OCI-LY1 (cell line): ENCODE measurements around the gene CELSR1.

Source experiments
- H2AFZ ChIP-seq: fragments of 200-600 bp; sonication (generic), shearing (Covaris generic); 2 replicates; pipeline ENCODE4 v1.6.0; 2014; ENCODE audit warnings: antibody characterized with exemption, mild to moderate bottlenecking, low read length
- H3F3A ChIP-seq: fragments of 200-600 bp; sonication (generic), shearing (Covaris generic); 2 replicates; pipeline ENCODE4 v1.6.0; 2014; ENCODE audit warnings: mild to moderate bottlenecking, antibody characterized with exemption, low read length, moderate library complexity; ENCODE audit not compliant: insufficient read depth
- H3K27ac ChIP-seq: fragments of 200-600 bp; sonication (generic); 2 replicates; pipeline ENCODE4 v1.5.1; 2014; ENCODE audit warnings: low read length, mixed run types, mild to moderate bottlenecking, low read depth; ENCODE audit not compliant: poor library complexity, severe bottlenecking
- H3K27me3 ChIP-seq: fragments of 200-600 bp; sonication (generic); 2 replicates; pipeline ENCODE4 v1.6.0; 2014; ENCODE audit warnings: antibody characterized with exemption, mild to moderate bottlenecking, low read length, moderate library complexity; ENCODE audit not compliant: insufficient read depth
- H3K36me3 ChIP-seq: fragments of 200-600 bp; sonication (generic); 2 replicates; pipeline ENCODE4 v1.6.1; 2014; ENCODE audit warnings: mild to moderate bottlenecking, antibody characterized with exemption, low read length, moderate library complexity, mixed read lengths; ENCODE audit not compliant: insufficient read depth
- H3K4me1 ChIP-seq: fragments of 200-600 bp; sonication (generic); 2 replicates; pipeline ENCODE4 v1.5.1; 2014; ENCODE audit warnings: mild to moderate bottlenecking, low read length, moderate library complexity; ENCODE audit not compliant: insufficient read depth, severe bottlenecking
- H3K4me2 ChIP-seq: fragments of 200-600 bp; sonication (generic), shearing (Covaris generic); 2 replicates; pipeline ENCODE4 v1.6.1; 2014; ENCODE audit warnings: low read length
- H3K4me3 ChIP-seq: fragments of 200-600 bp; sonication (generic); 2 replicates; pipeline ENCODE4 v1.5.1; 2014; ENCODE audit warnings: low read length, low read depth, mild to moderate bottlenecking, mixed read lengths; ENCODE audit not compliant: poor library complexity, severe bottlenecking
- H3K79me2 ChIP-seq: fragments of 200-600 bp; shearing (Covaris generic); 2 replicates; pipeline ENCODE4 v1.6.1; 2016; ENCODE audit warnings: mixed run types, low read length, mixed read lengths; ENCODE audit not compliant: insufficient read depth
- H3K9ac ChIP-seq: fragments of 200-600 bp; sonication (generic), shearing (Covaris generic); 2 replicates; pipeline ENCODE4 v1.6.1; 2014; ENCODE audit warnings: mild to moderate bottlenecking, low read length, mixed read lengths
- H3K9me2 ChIP-seq: fragments of 200-600 bp; sonication (generic), shearing (Covaris generic); 2 replicates; pipeline ENCODE4 v1.6.1; 2014; ENCODE audit warnings: low read depth, mild to moderate bottlenecking, low read length, mixed read lengths
- H3K9me3 ChIP-seq: fragments of 200-600 bp; shearing (Covaris generic); 2 replicates; pipeline ENCODE4 v1.6.1; 2014; ENCODE audit warnings: low read length, mixed read lengths
- H4K20me1 ChIP-seq: fragments of 200-600 bp; sonication (generic), shearing (Covaris generic); 2 replicates; pipeline ENCODE4 v1.6.0; 2016; ENCODE audit warnings: mild to moderate bottlenecking, low read length; ENCODE audit not compliant: insufficient read depth
- CTCF ChIP-seq: fragments of 200-600 bp; sonication (generic), shearing (Covaris generic); IDR thresholded peaks from 2 replicates; pipeline ENCODE4 v1.5.1; 2017; ENCODE audit warnings: mild to moderate bottlenecking, antibody characterized with exemption, low read length, moderate library complexity, mixed read lengths
- EZH2 ChIP-seq: fragments of 200-600 bp; sonication (generic), shearing (Covaris generic); IDR thresholded peaks from 2 replicates; pipeline ENCODE4 v1.8.0; 2017; ENCODE audit warnings: borderline replicate concordance, mixed run types, mild to moderate bottlenecking, antibody characterized with exemption, low read length, moderate library complexity, mixed read lengths

Gene CELSR1

GRCh38 chr22:46567471-46567870 is 30.1 kb upstream of the CELSR1 start:
- Histone ChIP-seq H3K79me2 (no peaks in the 10 kb centered on the region), H2AFZ (no peak overlapping the region), H3K9me3 (peaks cover 7% of the 10 kb centered on the region), H3K4me2 (no peak overlapping the region), H4K20me1 (no peaks in the 10 kb centered on the region), H3K27me3 (no peaks in the 10 kb centered on the region), H3F3A (no peaks in the 10 kb centered on the region), H3K36me3 (no peaks in the 10 kb centered on the region; the same call in 1 of the 2 replicates), H3K4me3 (no peak overlapping the region), H3K9ac (no peak overlapping the region), H3K9me2 (no peaks in the 10 kb centered on the region), H3K27ac (no peak overlapping the region), H3K4me1 (peaks cover 9% of the 10 kb centered on the region)
- no peak for TF ChIP-seq EZH2
- no peak for TF ChIP-seq CTCF

DNA sequence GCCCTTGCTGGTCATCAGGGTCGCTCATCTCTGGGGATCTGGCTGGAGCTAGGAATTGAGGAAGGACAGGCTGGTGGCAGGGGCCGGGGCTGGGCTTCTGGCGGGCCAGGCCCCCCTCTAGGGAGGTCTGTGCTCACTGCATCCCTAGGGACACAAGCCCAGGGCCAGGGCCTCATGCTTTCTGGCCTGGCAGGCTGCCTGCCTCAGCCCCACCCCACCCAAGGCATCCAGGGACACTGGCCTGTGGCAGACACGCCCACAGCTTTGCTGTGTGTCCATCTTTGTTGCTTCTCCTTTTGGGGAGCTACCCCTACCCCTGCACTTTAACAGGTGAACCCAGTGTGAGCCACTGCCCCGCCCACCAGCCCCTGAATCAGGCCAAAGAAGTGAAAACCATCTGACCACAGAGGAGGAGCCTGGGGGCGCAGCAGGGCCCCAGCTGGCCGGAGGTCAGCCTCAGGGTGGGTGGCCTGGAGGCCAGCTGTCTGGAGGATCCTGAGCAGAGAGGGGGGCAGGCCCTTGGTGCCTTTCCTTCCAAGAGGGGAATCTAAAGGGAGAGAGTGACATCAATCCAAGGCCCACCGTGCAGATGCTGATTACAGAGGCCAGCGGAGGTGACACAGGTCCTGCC is 26.8 kb upstream of the CELSR1 start:
- H3K4me1 ChIP-seq: peaks cover 28% of the 10 kb centered on the region
- H3K9me2 ChIP-seq: no peaks in the 10 kb centered on the region
- no peaks in the 10 kb centered on the region for H3K9me3 ChIP-seq
- no peaks in the 10 kb centered on the region for H3K27me3 ChIP-seq
- H3K4me3 ChIP-seq: no peak overlapping the region
- no peaks in the 10 kb centered on the region for H4K20me1 ChIP-seq
- H3K27ac ChIP-seq: no peak overlapping the region
- H2AFZ ChIP-seq: no peak overlapping the region
- TF ChIP-seq CTCF (no peak), EZH2 (no peak)
- no peaks in the 10 kb centered on the region for H3F3A ChIP-seq
- H3K79me2 ChIP-seq: no peaks in the 10 kb centered on the region
- H3K9ac ChIP-seq: no peak overlapping the region; the same call in 1 of the 2 replicates
- H3K4me2 ChIP-seq: no peak overlapping the region
- no peaks in the 10 kb centered on the region for H3K36me3 ChIP-seq

GRCh38 chr22:46563381-46564083 is 26.1 kb upstream of the CELSR1 start:
- peak overlapping the region; percentile 22 for H3K27ac ChIP-seq
- no peak for TF ChIP-seq EZH2
- TF ChIP-seq CTCF: peak; percentile 74
- no peak overlapping the region for H2AFZ ChIP-seq
- no peaks in the 10 kb centered on the region for H3K9me2 ChIP-seq
- H3K4me2 ChIP-seq: peak overlapping the region; percentile 48
- no peaks in the 10 kb centered on the region for H3K79me2 ChIP-seq
- H3K9me3 ChIP-seq: no peaks in the 10 kb centered on the region
- H3K9ac ChIP-seq: peak overlapping the region; percentile 21; the same call in 1 of the 2 replicates
- H3K4me3 ChIP-seq: peak overlapping the region; percentile 22
- no peaks in the 10 kb centered on the region for H3K36me3 ChIP-seq
- peaks cover 28% of the 10 kb centered on the region for H3K4me1 ChIP-seq
- H4K20me1 ChIP-seq: no peaks in the 10 kb centered on the region
- no peaks in the 10 kb centered on the region for H3K27me3 ChIP-seq
- no peaks in the 10 kb centered on the region for H3F3A ChIP-seq
